ENCODE measurements around the gene THSD7A. TPM values are rescaled to one million over a fixed set of nuclear protein-coding genes. Genes with fewer than 3 reads are reported as not detected.

THSD7A gene
- total RNA-seq, 1 donor from 2014 or later: 41.0 TPM

- DNase-seq: no peak
Measured at GRCh38 chr7:11638011-11638774, 193.8 kb downstream of the THSD7A start.

- no peak for DNase-seq
Measured at GRCh38 chr7:11636274-11636673, 195.7 kb downstream of the THSD7A start.

GRCh38 chr7:11633310-11633709 is 198.7 kb downstream of the THSD7A start:
- no peak for DNase-seq

- no peak for DNase-seq
Measured at GRCh38 chr7:11630355-11630754, 201.6 kb downstream of the THSD7A start.

- no peak for DNase-seq
Measured at GRCh38 chr7:11625669-11626068, 206.3 kb downstream of the THSD7A start.

GRCh38 chr7:11623093-11623678 is 208.8 kb downstream of the THSD7A start:
- no peak for DNase-seq

GRCh38 chr7:11620406-11621253 is 211.4 kb downstream of the THSD7A start:
- no peak for DNase-seq

GRCh38 chr7:11616466-11616865 is 215.5 kb downstream of the THSD7A start:
- DNase-seq: no peak

GRCh38 chr7:11615174-11615573 is 216.8 kb downstream of the THSD7A start:
- DNase-seq: no peak

- no peak for DNase-seq
Measured at GRCh38 chr7:11613292-11613930, 218.6 kb downstream of the THSD7A start.

GRCh38 chr7:11612737-11613136 is 219.3 kb downstream of the THSD7A start:
- DNase-seq: no peak

- no peak for DNase-seq
Measured at GRCh38 chr7:11609096-11609670, 222.8 kb downstream of the THSD7A start.

- no peak for DNase-seq
Measured at GRCh38 chr7:11607686-11608085, 224.3 kb downstream of the THSD7A start.

GRCh38 chr7:11605749-11606148 is 226.2 kb downstream of the THSD7A start:
- no peak for DNase-seq

- DNase-seq: no peak
Measured at GRCh38 chr7:11604505-11604904, 227.5 kb downstream of the THSD7A start.

- DNase-seq: no peak
Measured at GRCh38 chr7:11601761-11602160, 230.2 kb downstream of the THSD7A start.

- DNase-seq: no peak
Measured at GRCh38 chr7:11593322-11593721, 238.7 kb downstream of the THSD7A start.

- no peak for DNase-seq
Measured at GRCh38 chr7:11592699-11593098, 239.3 kb downstream of the THSD7A start.

GRCh38 chr7:11591943-11592342 is 240.1 kb downstream of the THSD7A start:
- DNase-seq: no peak

GRCh38 chr7:11591055-11591633 is 240.9 kb downstream of the THSD7A start:
- DNase-seq: no peak

- DNase-seq: no peak
Measured at GRCh38 chr7:11589251-11589650, 242.7 kb downstream of the THSD7A start.

GRCh38 chr7:11587814-11588213 is 244.2 kb downstream of the THSD7A start:
- DNase-seq: no peak

Measured in occipital lobe (tissue), 2 donors.